Measurements from ENCODE around the gene DTNBP1. TPM values are rescaled to one million over a fixed set of nuclear protein-coding genes. Genes with fewer than 3 reads are reported as not detected.

Gene DTNBP1
- total and polyA plus RNA-seq, 2 of the 13 experiments (the other 11 are each of a cell fraction or from before 2014, with no cell fraction given): 6.6 to 19.1 TPM

DNA sequence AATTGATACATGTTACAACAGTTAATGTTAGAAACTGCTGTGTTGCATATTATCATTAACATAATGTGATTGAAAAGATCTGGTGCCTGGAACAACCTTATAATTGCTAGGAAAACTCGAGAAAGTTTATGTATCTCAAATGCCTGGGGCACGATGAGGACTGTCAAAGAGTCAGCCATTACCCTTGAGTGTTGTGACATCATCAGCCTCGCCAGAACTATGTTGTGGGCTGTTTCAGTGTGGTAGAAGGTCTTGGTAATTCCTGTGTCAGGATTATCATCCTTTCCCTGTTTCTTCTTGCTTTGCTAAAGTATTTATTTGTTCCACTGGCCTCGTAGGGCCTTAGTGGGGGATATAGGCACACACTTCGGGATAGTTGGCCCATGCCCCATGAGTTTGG, 185.1 kb downstream of the DTNBP1 start:
- no peak for FAIRE-seq
- WGBS (ENCODE audit: low lambda C conversion rate): 57% methylated on average over 5 of the region's 5 CpGs

More for the DNA sequence above, 185.1 kb downstream of the DTNBP1 start:
- Histone ChIP-seq H3K27ac (ENCODE audit: extremely low read length, insufficient read depth, low read length) (no peak overlapping the region), H3K9me3 (ENCODE audit: low read length) (no peaks in the 10 kb centered on the region), H3K9ac (ENCODE audit: insufficient read depth, low read depth, low read length) (no peak overlapping the region), H4K20me1 (ENCODE audit: insufficient read depth, low read length) (no peaks in the 10 kb centered on the region), H3K4me3 (replicated peaks in 1 of 3; ENCODE audit: insufficient read depth in 1 of 3, low read depth in 2 of 3, low read length in 3 of 3) (no peak overlapping the region), H3K27me3 (ENCODE audit: control insufficient read depth in 1 of 2, insufficient read depth in 2 of 2, low read length in 2 of 2) (no peaks in the 10 kb centered on the region), H2AFZ (ENCODE audit: low read length) (no peak overlapping the region), H3K4me2 (ENCODE audit: low read depth, low read length) (no peak overlapping the region), H3K36me3 (replicated peaks in 1 of 2; ENCODE audit: control insufficient read depth in 1 of 2, insufficient read depth in 2 of 2, low read length in 2 of 2) (peaks cover 7 to 27% of the 10 kb centered on the region in 2 experiments), H3K4me1 (ENCODE audit: insufficient read depth, low read length) (no peaks in the 10 kb centered on the region), H3K79me2 (ENCODE audit: insufficient read depth, low read length) (no peaks in the 10 kb centered on the region)
- BruUV-seq (replicated peaks): no TSS peak
- ATAC-seq (no peak), DNase-seq (ENCODE audit: low spot score) (no peak)
- TF ChIP-seq ZNF713 (CRISPR knock-in tag; IDR thresholded peaks at IDR 0.05) (no peak), PAX8 (CRISPR knock-in tag; IDR thresholded peaks at IDR 0.05; ENCODE audit: borderline replicate concordance) (no peak), TP53 (CRISPR knock-in tag; conservative IDR thresholded peaks at IDR 0.05) (no peak), CREB1 (IDR thresholded peaks at IDR 0.05) (peak; percentile 43), CREB1 (CRISPR knock-in tag; IDR thresholded peaks at IDR 0.05) (no peak)
- TF ChIP-seq, protein P1, sequence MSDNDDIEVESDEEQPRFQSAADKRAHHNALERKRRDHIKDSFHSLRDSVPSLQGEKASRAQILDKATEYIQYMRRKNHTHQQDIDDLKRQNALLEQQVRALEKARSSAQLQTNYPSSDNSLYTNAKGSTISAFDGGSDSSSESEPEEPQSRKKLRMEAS (IDR thresholded peaks at IDR 0.05): no peak
- TF ChIP-seq, protein P2, sequence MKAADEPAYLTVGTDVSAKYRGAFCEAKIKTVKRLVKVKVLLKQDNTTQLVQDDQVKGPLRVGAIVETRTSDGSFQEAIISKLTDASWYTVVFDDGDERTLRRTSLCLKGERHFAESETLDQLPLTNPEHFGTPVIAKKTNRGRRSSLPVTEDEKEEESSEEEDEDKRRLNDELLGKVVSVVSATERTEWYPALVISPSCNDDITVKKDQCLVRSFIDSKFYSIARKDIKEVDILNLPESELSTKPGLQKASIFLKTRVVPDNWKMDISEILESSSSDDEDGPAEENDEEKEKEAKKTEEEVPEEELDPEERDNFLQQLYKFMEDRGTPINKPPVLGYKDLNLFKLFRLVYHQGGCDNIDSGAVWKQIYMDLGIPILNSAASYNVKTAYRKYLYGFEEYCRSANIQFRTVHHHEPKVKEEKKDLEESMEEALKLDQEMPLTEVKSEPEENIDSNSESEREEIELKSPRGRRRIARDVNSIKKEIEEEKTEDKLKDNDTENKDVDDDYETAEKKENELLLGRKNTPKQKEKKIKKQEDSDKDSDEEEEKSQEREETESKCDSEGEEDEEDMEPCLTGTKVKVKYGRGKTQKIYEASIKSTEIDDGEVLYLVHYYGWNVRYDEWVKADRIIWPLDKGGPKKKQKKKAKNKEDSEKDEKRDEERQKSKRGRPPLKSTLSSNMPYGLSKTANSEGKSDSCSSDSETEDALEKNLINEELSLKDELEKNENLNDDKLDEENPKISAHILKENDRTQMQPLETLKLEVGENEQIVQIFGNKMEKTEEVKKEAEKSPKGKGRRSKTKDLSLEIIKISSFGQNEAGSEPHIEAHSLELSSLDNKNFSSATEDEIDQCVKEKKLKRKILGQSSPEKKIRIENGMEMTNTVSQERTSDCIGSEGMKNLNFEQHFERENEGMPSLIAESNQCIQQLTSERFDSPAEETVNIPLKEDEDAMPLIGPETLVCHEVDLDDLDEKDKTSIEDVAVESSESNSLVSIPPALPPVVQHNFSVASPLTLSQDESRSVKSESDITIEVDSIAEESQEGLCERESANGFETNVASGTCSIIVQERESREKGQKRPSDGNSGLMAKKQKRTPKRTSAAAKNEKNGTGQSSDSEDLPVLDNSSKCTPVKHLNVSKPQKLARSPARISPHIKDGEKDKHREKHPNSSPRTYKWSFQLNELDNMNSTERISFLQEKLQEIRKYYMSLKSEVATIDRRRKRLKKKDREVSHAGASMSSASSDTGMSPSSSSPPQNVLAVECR (CRISPR knock-in tag; IDR thresholded peaks at IDR 0.05; ENCODE audit: borderline replicate concordance): no peak
- in situ Hi-C loops (cut with HindIII; ENCODE audit: extremely low pct_ligation_motif_present, low pct_unique_long_range_greater_than_20kb) (loop anchor here (25.0 kb wide), 1 partner anchor 1265 kb away; no protein-coding TSS in a partner anchor), intact Hi-C loops (cut with micrococcal nuclease; ENCODE audit: unreplicated experiment) (no loop called here)
- ChIA-PET POLR2A (no interaction called here), CTCF (ENCODE audit: low intra/inter-chr PET ratio, low total read pairs) (no interaction called here)

All from HepG2 (cell line).